ENCODE measurements around the gene PROK1. TPM values are rescaled to one million over a fixed set of nuclear protein-coding genes. Genes with fewer than 3 reads are reported as not detected.
"Not testable (repeated sequence)": the region's sequence is repeated elsewhere in the genome, so short reads cannot be mapped to it uniquely, and the experiment has no call there.

PROK1 gene, protein sequence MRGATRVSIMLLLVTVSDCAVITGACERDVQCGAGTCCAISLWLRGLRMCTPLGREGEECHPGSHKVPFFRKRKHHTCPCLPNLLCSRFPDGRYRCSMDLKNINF
- total RNA-seq: 1 to 10 TPM in 1 of 4 donors, under 1 TPM in 2, not detected in 1; 0.34 to 1.9 (median 0.78) TPM

DNA sequence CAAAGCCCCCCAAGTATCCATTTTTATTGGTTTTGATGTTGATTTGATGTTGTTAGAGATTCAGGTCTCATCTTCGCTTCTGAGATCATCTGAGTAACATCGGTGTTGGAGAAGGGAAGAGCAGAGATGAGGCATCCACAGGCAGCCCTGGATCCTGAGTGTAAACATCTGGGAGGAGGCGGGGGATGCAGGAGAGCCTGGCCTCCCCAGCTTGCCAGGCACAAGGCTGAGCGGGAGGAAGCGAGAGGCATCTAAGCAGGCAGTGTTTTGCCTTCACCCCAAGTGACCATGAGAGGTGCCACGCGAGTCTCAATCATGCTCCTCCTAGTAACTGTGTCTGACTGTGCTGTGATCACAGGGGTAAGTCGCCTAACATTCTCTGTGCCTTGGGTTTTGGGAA lies at the start of gene PROK1:
TSS of gene PROK1 (plus strand) at position 221 of the 400 bp plus-strand sequence. CDS start at position 289, 68 bp downstream.
- no peak within 1 kb of the TSS for H3K4me3 ChIP-seq (ENCODE audit: low read depth, poor library complexity, severe bottlenecking)
- no peak for DNase-seq (ENCODE audit: low spot score in 2 of 2)
- intact Hi-C loops (cut with DNase I; ENCODE audit: low total_unique reads): no loop called here
- WGBS, 2 donors: 64 to 68% methylated on average over 8 of the region's 8 CpGs
- no peak for TF ChIP-seq POLR2A (IDR thresholded peaks at IDR 0.05)
- TF ChIP-seq, protein P1, sequence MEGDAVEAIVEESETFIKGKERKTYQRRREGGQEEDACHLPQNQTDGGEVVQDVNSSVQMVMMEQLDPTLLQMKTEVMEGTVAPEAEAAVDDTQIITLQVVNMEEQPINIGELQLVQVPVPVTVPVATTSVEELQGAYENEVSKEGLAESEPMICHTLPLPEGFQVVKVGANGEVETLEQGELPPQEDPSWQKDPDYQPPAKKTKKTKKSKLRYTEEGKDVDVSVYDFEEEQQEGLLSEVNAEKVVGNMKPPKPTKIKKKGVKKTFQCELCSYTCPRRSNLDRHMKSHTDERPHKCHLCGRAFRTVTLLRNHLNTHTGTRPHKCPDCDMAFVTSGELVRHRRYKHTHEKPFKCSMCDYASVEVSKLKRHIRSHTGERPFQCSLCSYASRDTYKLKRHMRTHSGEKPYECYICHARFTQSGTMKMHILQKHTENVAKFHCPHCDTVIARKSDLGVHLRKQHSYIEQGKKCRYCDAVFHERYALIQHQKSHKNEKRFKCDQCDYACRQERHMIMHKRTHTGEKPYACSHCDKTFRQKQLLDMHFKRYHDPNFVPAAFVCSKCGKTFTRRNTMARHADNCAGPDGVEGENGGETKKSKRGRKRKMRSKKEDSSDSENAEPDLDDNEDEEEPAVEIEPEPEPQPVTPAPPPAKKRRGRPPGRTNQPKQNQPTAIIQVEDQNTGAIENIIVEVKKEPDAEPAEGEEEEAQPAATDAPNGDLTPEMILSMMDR (IDR thresholded peaks at IDR 0.05): no peak

DNA sequence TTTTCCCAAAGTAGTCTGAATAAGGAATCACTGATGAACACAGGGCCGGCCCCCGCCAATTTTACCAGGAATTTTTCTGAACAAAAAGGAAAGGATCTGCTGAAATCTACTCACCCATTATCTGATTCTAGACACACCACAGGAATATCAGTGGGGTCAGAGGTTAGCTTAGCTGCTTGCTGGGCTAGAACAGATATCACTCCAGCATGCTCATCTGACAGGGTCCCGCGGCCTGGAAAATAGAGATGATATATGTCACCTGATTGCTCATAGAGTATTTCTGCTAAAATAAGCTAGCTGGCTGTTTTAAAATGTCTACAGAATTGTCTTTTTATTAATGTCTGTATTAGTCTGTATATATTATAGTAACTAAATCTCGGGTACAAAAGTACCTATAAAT lies 47.1 kb upstream of the PROK1 start:
- intact Hi-C loops (cut with DNase I; ENCODE audit: low total_unique reads): no loop called here
- WGBS, 2 donors: 94% methylated on average over 5 of the region's 5 CpGs
- no peak overlapping the region for H3K4me3 ChIP-seq (ENCODE audit: low read depth, poor library complexity, severe bottlenecking)
- TF ChIP-seq POLR2A (IDR thresholded peaks at IDR 0.05): no peak
- TF ChIP-seq, protein P1 (IDR thresholded peaks at IDR 0.05): no peak
- no peak for DNase-seq (ENCODE audit: low spot score in 2 of 2)

DNA sequence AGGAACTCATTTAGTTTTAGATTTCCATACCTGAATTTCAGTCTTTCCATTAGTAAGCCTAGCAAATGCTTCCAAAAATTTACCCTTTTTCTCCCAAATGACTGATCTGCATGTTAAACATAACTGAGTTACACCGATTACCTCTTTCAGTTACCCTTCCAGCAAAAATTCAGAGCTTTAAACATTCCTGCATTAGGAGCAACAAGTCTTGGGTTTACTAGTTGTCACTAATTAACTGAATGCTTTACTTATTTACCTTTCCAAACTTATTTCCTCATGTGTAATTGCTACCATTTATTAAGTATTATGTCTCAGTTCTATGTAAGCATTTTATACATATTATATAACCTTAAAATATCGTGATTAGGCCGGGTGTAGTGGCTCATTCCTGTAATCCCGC lies 46.5 kb upstream of the PROK1 start:
- no peak overlapping the region for H3K4me3 ChIP-seq (ENCODE audit: low read depth, poor library complexity, severe bottlenecking)
- 88 to 91% methylated on average over 4 of the region's 4 CpGs for WGBS, 2 donors
- intact Hi-C loops (cut with DNase I; ENCODE audit: low total_unique reads): no loop called here
- TF ChIP-seq, protein P1 (IDR thresholded peaks at IDR 0.05): no peak
- DNase-seq (ENCODE audit: low spot score in 2 of 2): no peak

DNA sequence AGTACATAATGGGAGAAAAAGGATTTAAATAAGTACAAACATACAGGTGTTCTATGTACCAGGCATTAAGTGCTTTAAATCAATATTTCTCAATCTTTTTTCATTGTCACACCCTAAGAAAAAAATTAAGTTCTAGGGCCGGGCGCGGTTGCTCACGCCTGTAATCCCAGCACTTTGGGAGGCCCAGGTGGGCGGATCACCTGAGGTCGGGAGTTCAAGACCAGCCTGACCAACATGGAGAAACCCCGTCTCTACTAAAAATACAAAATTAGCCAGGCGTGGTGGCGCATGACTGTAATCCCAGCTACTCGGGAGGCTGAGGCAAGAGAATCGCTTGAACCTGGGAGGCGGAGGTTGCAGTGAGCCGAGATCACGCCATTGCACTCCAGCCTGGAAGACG lies 44.5 kb upstream of the PROK1 start:
- 55 to 57% methylated on average over 15 of the region's 15 CpGs for WGBS, 2 donors
- DNase-seq (ENCODE audit: low spot score in 2 of 2); H3K4me3 ChIP-seq (ENCODE audit: low read depth, poor library complexity, severe bottlenecking); intact Hi-C loops (cut with DNase I; ENCODE audit: low total_unique reads): not testable (repeated sequence)

DNA sequence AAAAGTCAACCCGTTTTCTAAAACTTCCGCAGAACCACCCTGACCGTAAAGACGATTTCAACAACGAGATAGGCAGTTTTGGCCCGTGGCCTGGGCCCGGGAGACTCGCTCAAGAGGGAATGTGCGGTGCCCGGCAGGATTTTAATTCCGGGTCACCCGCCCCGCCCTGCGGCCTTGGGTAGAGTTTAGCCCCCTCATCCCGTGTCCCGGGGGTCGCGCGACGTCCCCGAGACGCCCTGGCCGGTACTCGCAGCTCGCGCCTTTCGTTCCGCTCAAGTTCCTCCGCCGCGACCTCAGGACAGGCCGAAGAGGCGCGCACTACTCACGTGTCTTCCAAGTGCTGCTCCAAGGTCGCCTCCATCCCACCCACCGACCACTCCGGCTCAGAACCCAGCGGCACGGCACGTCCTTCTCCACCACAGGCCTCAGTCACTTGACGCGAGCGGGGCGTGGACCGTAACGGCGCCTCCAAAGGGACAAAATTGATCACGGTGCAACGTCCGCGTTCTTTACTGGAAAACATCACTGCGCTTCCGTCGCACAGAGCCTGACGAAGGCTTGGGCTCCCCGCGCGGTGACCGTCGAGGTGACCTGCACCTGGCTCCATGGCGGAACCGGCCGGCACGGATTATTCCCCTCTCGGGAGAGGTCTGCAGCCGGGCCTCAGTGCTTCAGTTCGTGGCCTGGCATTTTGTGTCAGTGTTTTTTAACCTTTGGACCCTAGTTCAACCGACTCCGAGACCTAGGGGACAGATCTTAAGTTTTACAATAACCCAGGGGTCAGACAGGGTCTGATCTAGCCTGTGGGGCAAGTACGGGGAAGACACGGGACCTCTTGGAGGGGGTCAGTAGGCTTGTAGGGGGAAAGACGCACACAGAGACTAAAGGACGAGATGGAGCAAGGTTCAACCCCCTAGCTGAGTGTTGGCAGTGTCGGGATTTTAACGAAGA lies 43.4 kb upstream of the PROK1 start, which contains the start of gene LAMTOR5:
TSS of gene LAMTOR5 (minus strand) at position 435 of the 951 bp plus-strand sequence. CDS start at position 361, 74 bp downstream.
- WGBS, 2 donors: 0% methylated on average over 57 to 63 of the region's 76 CpGs
- peak within 1 kb of the TSS; percentile 98 for H3K4me3 ChIP-seq (ENCODE audit: low read depth, poor library complexity, severe bottlenecking)
- peak in 1 of 2 donors; percentile 13 for TF ChIP-seq POLR2A (IDR thresholded peaks at IDR 0.05)
- TF ChIP-seq, protein P1 (IDR thresholded peaks at IDR 0.05): no peak
- intact Hi-C loops (cut with DNase I; ENCODE audit: low total_unique reads): no loop called here
- DNase-seq (ENCODE audit: low spot score in 2 of 2): peak; percentile 94 to 99

DNA sequence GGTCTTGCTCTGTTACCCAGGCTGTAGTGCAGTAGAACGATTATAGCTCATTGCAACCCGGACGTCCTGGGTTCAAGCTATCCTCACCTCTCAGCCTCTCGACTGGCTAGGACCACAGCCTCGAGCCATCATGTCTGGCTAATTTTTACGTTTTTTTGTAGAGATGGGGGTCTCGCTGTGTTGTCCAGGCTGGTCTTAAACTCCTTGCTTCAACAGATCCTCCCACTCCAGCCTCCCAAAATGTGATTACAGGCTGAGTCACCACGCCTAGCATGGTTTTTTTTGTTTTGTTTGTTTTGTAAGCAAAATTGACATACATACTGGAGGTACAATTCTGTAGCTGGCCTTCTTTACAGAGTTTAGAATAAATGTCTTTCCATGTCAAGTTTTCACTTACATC lies 42.5 kb upstream of the PROK1 start:
- no peak overlapping the region for H3K4me3 ChIP-seq (ENCODE audit: low read depth, poor library complexity, severe bottlenecking)
- intact Hi-C loops (cut with DNase I; ENCODE audit: low total_unique reads): no loop called here
- TF ChIP-seq, protein P1 (IDR thresholded peaks at IDR 0.05): no peak
- no peak for TF ChIP-seq POLR2A (IDR thresholded peaks at IDR 0.05)
- DNase-seq (ENCODE audit: low spot score in 2 of 2): no peak
- WGBS, 2 donors: 85 to 89% methylated on average over 8 of the region's 8 CpGs
